Right lobe of liver (tissue), 4 donors: ENCODE data around the gene GFOD1.

Experiments
- POLR2A ChIP-seq: fragments of 450-650 bp; IDR thresholded peaks from one replicate; pipeline ENCODE4 v1.6.1; 2017; ENCODE audit warnings: antibody characterized with exemption, mild to moderate bottlenecking
- TF ChIP-seq, protein P1 (sequence below), 4 donors: fragments of 200-600 bp in 3 of 4; fragments of 450-650 bp in 1 of 4; IDR thresholded peaks; one replicate each; pipeline versions ENCODE4 v1.5.1 to v1.8.0; 2016 to 2022; ENCODE audit warnings: antibody characterized with exemption in 4 of 4, mild to moderate bottlenecking in 2 of 4
- donor health status: DM: no; HTN: no; CAD: no.
- donor health status: DM: no; HTN: no; CAD: no.
- donor health status: DM: no; HTN: yes; CAD: no.

DNA sequence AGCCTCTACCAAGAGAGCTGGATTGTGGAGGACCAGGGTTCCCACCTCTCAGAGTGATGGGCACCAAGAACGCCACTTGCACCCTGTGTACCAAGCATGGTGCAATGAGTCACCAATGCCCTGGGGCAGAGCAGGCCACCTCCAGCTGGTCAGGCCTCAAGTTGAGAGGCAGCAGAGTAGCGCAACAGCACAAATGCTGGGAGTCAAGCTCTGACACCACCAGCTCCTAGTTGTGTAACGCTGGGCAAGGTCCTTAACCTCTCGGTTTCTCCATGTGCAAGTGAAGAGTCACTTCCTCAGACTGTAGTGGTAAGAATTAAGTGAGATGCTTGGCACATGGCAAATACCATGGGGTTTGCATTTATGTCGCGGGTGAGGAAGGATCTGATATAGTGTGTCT lies 25.6 kb downstream of the GFOD1 start:
- TF ChIP-seq, protein P1, sequence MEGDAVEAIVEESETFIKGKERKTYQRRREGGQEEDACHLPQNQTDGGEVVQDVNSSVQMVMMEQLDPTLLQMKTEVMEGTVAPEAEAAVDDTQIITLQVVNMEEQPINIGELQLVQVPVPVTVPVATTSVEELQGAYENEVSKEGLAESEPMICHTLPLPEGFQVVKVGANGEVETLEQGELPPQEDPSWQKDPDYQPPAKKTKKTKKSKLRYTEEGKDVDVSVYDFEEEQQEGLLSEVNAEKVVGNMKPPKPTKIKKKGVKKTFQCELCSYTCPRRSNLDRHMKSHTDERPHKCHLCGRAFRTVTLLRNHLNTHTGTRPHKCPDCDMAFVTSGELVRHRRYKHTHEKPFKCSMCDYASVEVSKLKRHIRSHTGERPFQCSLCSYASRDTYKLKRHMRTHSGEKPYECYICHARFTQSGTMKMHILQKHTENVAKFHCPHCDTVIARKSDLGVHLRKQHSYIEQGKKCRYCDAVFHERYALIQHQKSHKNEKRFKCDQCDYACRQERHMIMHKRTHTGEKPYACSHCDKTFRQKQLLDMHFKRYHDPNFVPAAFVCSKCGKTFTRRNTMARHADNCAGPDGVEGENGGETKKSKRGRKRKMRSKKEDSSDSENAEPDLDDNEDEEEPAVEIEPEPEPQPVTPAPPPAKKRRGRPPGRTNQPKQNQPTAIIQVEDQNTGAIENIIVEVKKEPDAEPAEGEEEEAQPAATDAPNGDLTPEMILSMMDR (IDR thresholded peaks at IDR 0.05), result no peak
- no peak for TF ChIP-seq POLR2A
